HG03460 (cell line): ENCODE results near the gene C11orf87.

ENCODE experiments used
- ATAC-seq: cut with Tn5 transposase; IDR thresholded peaks from one replicate; pipeline ENCODE4 v1.9.1; 2021; ENCODE audit not compliant: unreplicated experiment

Gene C11orf87

DNA sequence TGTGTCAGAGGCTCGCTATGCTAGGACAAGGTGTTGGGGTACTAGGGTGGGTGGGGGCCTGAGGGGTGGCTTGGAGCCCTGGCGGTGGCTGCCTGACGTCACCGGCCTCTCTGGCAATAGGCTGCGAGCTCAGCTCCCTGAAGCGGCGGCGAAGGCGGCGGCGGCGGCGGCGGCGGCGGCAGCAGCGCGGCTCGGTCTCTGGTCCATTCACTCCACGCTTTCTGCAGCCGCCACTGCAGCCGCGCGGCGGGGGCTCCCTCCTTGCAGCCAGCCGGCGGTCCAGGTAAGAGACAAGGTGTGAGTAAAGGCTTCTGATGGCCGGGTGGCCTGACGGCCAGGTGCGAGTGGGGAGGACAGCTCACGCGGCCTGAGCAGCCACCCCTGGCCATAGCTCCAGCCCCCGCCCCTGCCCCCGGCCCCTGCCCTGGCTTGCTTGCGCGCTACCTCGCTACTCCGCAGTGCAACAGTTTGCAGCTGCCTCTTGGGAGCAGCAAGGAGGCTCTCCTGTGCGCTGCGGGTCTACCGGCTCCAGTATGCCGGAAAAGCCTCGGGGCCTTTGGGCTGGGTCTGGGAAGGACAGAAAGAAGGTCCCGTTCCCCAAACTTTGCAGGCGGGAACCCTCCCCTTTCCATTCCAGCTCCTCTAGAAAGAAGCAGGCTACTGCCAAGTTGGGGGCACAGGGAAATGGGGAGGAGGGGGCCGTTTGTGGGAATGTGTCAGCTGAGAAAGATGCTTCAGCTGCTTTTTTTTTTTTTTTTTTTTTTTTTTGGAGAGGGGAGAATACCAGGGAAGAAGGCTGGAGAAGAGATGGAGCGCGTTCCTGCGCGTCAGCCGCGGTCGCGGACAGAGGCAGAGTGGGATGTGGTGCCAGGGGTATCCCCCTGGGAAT, at the start of gene C11orf87:
TSS of gene C11orf87 (plus strand) at position 210 of the 889 bp plus-strand sequence. CDS start 1,444 bp downstream, outside the sequence.
- ATAC-seq, result no peak

DNA sequence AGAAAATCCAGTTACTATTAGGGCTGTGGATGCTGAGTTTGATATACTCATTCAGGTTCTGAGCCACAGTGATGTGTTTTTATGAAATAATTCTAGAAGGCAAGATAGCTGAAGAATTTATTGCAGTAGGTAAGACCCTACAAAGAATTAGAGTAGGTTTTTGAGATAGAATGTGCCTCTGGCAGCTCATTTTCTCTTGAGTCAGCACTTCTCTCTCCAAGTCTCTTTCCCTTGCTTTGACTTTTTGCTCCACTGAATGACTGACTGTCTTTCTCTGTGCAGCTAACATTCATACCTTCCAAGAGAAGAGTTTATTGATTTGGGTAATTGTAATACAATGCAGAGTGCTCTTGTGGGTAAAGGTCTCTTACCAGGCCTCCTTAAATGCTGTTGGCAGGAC, 48.0 kb upstream of the C11orf87 start:
- ATAC-seq, result no peak

DNA sequence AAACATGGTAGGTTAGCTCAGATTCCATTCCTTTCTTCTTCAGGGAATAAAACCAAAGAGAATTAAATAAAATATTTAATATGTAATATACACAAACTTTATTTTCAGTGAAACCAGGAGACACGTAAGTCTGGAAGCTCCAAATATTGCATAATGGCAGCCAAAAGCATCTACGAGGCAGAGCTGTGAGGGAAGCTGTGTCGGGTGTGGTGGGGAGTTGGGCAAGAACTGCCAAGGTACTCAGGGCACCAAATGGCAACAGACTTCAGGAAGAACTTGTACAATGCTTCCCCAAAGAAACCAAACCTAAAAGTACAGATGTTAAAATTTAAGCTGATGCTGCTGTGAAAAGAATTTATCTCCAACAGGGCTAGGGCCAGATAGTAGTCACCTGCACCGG, 47.5 kb upstream of the C11orf87 start:
- ATAC-seq, result no peak

DNA sequence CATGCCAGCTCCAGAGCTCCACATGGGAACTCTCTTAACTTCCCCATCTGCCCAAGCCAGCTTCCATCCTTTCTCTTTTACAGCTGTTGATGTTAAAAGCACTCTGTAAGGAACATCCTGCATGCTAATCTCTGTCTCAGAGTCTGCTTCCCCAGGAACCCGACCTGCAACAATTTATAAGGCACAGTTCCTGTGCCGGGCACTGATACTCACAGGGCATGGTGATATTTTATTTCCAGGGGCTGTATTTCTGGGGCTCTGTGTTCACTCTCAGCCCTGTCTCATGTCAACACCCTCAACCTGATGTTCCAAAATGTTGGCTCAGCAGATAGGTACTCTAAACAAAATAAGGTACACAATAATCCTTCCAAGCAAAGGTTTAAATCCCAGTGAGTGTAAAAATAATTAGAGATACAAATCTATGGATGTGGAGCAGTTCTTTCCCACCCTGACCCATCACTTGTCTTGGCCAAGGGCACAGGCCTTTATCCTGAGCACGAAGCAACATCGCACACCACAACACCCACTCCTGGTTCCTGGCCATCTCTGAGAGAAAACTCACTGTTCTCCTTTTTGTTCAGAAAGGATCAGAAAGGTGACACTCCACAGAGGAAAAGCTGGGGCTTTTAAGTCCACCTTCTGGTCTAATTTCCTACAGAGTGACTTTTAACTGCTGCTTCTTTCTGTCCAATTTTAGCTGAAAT, 44.8 kb upstream of the C11orf87 start:
- ATAC-seq, result no peak

DNA sequence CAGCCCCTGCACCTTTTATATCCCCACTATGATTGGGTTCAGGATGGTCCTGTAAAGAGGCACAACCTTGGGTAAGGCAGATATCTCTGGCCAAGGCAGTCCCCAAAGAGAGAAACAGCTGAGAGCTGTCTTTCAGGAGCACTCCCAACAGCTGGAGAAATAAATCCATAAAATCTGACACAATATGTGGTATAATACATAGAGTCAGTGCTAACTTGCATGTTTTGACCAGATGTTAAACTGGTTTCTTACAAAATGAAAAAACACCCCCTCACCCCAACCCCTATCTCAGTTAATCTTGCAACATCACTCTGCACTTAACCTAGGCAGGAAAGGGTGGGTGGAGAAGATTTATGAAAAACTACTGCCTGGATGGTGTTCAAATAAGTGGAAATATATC, 44.0 kb upstream of the C11orf87 start:
- no peak for ATAC-seq

DNA sequence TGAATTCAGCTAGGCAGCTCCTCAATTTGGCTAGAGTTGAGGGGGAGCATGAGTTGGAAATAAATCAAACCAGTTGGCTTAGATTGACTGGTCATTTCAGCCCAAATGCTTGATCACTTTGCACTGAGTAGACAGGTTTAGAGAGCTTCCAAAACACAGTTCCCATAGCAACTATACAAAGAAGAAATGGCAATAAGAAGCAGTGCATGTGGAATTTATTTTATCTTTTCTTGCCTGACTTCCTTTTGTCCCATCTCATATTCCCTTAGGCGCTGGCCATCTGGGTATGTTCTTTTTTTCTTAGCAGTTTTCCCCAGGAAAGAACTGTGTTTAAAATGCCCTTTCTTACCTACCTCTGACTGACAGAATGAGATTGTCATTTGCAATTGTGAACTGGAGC, 38.7 kb upstream of the C11orf87 start:
- ATAC-seq, result no peak

DNA sequence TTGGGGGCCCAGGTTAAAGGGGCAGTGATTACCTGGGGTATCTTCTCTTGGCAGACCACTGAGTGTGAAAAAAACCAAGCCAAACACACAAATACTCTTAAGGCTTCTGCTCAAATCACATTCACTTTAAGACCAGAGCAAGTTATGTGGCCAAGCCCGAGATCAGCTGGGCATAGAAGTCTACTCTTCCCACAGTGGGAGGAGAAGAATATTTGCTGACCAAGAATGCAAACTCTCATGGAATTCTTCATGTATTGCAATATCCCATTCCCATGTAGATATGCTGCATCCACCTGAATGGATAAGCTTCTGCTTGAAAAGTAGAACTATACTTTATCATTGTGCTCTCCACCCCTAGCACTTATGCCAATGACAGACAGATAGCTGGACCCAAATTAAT, 37.1 kb upstream of the C11orf87 start:
- ATAC-seq, result no peak

DNA sequence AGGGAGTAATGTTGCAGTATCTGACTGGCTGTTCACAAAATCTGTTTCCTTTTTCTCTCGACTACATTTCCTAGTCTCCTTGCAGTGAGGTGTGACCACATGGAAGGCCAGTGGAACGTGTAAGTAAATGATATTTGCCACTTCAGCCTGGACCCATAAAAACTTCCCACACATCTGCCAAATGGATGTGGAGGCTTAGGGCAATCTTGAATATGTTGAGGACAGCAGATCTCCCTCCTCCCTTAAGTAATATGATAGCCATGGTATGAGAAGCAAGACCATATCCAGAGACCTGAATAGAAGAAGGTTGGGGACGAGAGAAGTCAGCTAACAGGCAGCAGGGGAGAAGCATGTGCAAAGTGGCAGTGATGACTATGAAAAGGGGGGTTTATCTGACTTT, 33.0 kb upstream of the C11orf87 start:
- no peak for ATAC-seq

DNA sequence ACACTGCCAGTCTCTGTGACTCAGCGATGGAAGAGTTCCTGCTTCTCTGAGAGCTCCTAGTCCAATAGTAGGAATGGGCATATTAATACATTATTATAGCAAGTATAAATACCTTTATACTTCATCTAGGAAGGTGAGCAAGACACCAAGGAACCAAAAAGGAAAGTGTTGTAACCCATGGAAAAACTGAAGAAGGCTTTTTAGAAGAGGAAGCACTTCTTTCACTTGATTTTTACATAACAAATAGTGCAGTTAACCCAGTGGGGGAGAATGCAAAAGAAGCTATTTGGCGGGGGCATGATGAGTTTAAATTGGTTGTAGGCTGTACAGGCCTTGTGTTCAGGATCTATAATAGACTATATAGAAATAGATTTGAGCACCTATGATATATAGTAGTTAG, 31.2 kb upstream of the C11orf87 start:
- no peak for ATAC-seq

DNA sequence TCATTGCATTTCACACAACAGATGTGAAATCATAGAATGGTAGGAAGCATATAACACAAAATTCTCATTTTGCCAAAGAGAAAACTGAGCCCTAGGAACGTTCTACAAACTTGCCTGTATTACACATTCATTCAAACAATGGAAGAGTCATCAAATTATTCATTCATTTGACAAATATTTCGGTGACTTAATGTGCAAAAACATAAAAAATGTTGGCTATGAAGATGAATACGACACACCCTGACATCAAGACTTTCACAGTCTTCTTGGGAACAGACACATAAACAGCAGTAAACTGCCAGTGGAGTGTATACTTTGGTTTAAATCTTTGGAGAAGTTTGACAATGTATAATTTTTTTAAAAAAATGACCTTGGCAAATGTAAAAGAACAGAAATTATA, 20.4 kb upstream of the C11orf87 start:
- no peak for ATAC-seq

DNA sequence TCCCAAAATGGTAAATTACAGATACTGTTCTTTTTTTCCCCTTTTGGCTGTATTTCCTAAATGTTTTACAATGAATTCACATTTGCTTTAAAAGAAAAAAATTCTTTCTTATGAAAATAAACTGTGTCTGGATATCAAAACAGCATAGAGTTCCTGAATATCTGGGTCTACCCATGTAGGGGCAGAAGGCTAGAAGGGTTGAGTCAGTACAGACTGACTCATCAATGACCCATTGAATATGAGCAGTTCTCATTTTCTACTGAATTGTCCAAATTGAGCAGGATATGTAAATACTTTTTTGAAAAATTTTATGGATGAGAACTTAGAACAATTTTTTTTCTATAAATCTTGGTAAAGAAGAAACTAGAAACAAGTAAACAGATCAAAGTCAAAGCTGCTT, 16.3 kb upstream of the C11orf87 start:
- ATAC-seq, result no peak

DNA sequence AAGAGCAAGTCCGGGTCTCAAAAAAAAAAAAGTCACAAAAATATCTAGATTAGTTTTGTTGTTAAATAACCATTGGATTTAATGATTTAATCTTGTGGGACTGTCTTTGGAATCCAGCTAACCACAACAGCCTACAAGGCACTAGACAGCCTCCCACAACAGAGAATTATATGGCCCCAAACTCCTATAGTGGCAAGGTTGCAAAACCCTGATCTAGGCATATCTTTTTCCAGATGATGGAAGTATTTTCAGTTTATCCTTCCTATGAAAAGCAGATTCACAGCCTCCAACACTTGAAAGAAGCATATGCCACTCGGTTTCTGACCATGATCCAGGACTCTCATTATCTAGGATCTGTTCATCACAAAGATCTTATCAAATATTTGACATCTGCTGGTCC, 5.4 kb upstream of the C11orf87 start:
- ATAC-seq, result no peak

DNA sequence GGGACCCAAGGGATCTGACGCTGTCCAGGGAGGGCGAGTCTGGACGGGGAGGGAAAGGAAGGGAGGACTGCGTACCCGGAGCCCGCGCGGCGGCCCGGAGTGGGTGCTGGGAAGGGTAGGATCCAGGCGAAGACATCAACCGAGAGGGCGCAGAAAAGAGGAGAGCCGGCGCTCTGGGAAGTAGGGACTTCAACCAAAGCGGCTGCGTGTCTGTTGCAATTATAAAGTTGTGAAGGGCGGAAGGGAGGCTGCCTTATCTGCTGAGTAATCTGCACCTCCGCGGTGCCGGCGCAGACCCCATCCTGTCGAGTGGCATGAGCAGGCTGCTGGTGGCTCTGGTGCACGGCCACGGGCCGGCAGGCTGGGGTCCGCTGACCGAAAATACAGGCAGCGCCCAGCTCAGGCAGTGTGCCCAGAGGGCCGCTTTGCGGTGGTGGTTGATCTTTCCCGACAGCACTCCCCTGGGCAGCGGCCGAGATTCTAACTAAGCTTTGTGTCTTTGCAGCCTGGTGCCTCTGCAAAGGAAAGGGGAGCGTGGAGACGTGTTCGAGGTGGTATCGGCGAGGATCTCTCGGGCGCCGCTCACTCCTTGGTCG, 978 bp downstream of the C11orf87 start:
- no peak for ATAC-seq

DNA sequence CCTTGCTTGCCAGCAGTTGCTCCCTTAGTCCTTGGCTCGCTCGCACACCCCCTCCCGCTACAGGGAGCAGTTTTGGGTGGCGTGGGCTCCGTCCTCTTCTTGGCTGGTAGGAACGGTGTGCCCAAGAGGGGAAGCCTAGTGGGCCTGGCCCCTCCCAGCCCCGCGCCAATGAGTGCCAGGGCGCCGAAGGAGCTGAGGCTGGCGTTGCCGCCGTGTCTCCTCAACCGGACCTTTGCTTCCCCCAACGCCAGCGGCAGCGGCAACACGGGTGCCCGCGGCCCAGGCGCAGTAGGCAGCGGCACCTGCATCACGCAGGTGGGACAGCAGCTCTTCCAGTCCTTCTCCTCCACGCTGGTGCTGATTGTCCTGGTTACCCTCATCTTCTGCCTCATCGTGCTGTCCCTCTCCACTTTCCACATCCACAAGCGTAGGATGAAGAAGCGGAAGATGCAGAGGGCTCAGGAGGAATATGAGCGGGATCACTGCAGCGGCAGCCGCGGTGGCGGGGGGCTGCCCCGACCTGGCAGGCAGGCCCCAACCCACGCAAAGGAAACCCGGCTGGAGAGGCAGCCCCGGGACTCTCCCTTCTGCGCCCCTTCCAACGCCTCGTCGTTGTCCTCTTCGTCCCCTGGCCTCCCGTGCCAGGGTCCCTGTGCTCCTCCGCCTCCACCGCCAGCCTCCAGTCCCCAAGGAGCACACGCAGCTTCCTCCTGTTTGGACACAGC, 1.6 kb downstream of the C11orf87 start:
- no peak for ATAC-seq

DNA sequence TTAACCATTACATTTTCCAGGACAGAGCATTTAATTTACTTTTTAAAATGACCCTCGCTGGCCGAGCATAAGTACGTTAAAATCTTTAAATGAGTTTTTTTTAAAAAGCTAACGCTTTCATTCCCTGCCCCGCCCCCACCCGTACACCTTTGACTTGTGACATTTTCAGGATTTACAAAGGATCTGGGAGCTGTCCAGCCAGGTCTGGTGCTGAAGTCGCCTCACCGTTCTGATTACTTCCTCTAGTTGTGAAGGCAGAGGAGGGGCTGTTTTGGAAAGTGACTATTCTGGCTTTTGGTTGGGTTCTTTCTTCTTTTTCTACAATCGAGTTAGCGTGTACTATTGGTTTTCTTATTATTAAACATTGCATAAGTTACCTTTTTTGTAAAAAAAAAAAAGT, 2.9 kb downstream of the C11orf87 start:
- ATAC-seq, result no peak

DNA sequence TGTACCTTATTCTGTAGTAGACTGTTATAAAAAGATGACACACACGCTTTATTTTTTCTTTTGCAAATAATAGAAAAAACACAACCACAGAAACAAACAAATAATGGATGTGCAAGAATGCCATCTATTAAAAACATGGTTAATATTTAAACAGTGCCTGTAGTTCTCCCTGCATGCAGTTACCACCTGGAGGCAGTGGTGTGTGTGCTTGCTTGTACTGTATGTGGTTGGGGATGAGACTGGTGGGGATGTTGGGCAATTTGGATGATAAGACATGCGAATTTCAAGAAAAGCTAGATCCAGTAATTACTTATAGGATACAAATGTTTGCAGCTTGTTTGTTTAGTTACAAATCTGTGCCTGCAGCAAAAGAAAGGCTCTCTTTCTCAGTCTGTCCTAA, 3.6 kb downstream of the C11orf87 start:
- ATAC-seq, result no peak

DNA sequence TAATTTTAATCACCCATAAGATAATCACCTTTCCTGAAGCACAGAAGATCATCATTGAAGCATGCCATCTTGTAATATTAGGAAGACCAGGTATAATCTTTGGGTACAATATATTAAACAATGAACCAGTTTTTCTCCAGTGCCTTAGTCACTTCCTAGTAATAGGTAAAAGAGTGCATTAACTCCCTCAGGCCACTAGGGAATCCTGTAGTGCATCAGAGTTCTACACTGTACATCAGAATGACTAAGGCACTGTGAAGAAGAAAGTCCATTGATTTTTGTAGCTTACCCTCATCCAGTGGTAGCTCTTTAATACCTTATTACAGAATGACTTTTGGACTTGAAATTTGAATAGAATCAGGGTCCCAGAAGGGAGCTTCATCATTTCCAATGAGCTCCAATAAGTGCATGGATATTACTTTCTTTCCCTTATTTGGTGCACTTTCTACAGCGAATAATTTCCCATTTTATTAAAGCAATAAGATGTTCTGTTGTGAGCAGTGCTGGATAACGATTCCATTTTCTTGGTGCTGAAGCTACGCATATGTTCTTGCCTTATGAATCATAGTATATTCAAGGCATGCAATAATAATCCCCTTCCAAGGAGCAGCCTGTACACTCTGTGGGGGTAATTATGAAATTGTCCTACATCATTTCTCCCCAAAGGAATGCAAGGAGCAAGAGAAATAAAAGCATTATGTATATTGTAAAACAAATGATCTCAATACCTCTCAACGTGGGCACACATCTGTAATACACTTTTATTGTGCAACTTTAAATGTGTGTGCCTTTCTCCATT, 4.7 kb downstream of the C11orf87 start:
- no peak for ATAC-seq

DNA sequence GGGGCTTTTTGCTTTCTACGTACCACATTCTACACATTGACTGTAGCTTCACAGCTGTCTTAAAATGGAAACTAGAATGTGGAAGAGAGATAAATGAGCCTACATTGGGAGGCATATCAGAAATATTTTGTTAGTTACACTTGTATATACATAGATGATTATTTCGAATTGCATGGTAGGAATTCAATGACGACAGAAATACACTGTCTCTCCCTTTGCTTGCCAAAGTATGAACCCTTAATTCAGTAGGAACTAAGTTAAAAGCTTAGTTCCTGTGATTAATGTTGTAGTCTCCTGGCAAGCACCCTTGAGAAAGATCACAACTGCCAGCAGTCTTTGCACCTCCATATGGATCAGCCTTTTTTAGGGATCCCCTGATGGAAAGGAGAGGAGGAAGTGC, 10.1 kb downstream of the C11orf87 start:
- no peak for ATAC-seq

DNA sequence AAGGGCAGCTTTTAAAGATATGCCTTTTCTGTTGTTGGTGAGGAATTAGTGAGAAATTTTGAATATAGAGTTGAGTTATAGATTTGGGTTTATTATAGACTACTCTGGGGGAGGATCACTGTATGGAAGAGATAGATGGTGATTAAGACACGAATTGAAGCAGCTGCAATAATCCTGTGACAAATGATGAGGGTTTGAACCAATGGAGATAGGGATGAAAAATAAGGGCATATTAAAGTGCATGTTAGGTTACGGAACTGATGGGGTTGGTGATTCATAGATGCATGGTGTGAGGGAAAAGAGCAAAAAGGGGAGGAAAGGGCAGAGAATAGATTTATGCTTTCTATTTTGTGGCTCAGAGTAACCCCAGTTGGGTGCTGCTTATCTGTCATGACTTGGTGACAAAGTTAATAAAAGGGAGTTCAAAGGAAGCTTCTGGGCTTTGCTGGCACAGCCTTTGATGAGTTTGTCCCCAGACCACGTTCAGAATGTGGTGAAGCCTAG, 11.8 kb downstream of the C11orf87 start:
- ATAC-seq, result no peak

DNA sequence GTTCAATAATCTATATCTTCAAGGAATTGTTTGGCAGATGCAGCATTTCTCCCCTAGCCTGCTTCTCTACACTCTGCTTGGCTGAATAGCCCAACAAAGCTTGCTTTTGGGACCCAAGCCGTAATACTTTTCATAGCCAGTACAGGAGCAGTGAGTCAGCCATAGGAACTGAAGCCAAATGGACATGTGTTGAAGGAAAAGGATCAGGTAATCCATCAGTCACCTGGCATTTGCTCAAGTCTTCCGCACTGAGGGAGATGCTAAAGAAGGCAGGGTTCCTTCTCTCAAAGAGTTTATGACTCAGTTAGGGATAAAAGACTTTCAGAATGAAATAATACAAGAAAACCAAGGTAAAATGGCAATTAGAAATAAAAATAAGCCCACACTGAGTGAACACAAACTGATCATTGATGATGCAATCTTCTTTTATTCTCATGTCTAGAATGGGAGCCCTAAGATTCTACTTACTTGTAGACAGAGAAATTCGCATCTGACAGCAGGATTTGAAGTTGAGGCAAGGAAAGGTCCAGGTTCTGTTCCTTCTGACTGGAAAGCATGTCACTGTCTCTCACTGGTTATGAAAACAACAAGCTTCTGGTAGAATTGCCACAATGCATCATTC, 13.2 kb downstream of the C11orf87 start:
- ATAC-seq, result no peak
